ENCODE data around the gene RAC2. TPM values are rescaled to one million over a fixed set of nuclear protein-coding genes. Genes with fewer than 3 reads are reported as not detected.
"Not testable (repeated sequence)": the region's sequence is repeated elsewhere in the genome, so short reads cannot be mapped to it uniquely, and the experiment has no call there.

The RAC2 gene
- total RNA-seq, 1 donor from 2014 or later = 11.8 TPM

- no peak for DNase-seq (ENCODE audit: low read depth in 2 of 2)
Measured at GRCh38 chr22:37256075-37256726, 12.1 kb upstream of the RAC2 start.

DNA sequence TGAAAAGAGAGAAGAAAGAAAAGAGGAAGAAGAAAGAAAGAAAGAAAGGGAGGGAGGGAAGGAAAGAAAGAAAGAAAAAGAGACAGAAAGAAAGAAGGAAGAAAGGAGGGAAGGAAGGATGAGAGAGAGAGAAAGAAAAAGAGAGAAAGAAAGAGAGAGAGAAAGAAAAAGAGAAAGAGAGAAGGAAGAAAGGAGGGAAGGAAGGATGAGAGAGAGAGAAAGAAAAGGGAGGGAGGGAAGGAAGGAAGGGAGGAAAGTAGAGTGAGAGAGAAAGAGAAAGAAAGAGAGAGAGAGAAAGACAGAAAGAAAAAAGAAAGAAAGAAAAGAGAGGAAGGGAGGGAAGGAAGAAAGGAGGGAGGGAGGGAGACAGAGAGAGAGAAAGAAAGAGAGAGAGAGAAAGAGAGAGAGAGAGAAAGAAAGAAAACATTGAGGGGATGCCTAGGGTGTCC, 11.5 kb upstream of the RAC2 start:
- DNase-seq (ENCODE audit: low read depth in 2 of 2) = no peak

DNA sequence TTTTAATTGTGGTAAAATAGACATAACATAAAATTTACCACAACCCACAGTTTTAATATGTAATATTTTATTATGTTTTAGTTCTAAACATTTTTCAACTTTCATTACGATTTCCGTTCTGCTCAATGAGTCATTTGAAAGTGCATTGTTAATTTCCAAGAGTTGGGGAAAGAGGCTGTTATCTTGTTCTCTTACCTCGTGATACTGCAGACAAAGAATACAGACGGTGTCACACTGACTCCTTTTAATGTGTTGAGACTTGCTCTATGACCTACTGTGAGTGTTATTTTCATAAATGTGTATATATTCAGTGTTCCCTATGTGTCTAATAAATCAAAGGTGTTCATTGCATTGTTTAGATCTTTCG, 10.8 kb upstream of the RAC2 start:
- DNase-seq (ENCODE audit: low read depth in 2 of 2) = peak; percentile 47 to 94

GRCh38 chr22:37254209-37254866, 10.3 kb upstream of the RAC2 start:
- DNase-seq (ENCODE audit: low read depth in 2 of 2) = peak in 1 of 2 donors; percentile 85

GRCh38 chr22:37253126-37253660, 9.1 kb upstream of the RAC2 start:
- peak in 1 of 2 donors; percentile 56 for DNase-seq (ENCODE audit: low read depth in 2 of 2)

DNA sequence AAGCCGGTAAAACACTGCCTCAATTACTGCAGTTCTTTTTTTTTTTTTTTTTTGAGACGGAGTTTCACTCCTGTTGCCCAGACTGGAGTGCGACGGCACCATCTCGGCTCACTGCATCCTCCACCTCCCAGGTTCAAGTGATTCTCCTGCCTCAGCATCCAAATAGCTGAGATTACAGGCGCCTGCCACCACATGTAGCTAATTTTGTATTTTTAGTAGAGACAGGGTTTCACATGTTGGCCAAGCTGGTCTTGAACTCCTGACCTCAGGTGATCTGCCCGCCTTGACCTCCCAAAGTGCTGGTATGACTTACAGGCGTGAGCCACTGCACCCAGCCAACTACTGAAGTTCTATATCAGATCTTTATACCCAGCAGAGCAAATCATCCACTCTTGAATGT, 7.8 kb upstream of the RAC2 start:
- DNase-seq (ENCODE audit: low read depth in 2 of 2) = not testable (repeated sequence)

DNA sequence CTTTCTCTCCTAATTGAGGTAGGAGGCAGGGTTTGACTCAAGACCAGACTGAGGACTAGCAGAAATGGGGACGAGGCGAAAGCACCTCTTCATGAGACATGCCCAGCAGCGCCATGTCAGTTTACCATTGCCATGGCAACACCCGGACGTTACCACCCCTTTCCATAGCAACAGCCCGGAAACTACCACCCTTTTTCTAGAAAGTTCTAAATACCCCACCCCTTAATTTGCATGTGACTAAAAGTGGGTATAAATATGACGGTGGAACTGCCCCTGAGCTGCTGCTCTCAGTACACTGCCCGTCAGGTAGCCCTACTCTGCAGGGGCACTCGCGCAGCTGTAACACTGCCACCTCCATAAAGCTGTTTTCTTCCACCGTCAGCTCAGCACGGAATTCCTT, 5.9 kb upstream of the RAC2 start:
- no peak for DNase-seq (ENCODE audit: low read depth in 2 of 2)

- no peak for DNase-seq (ENCODE audit: low read depth in 2 of 2)
Measured at GRCh38 chr22:37248251-37248650, 4.2 kb upstream of the RAC2 start.

DNA sequence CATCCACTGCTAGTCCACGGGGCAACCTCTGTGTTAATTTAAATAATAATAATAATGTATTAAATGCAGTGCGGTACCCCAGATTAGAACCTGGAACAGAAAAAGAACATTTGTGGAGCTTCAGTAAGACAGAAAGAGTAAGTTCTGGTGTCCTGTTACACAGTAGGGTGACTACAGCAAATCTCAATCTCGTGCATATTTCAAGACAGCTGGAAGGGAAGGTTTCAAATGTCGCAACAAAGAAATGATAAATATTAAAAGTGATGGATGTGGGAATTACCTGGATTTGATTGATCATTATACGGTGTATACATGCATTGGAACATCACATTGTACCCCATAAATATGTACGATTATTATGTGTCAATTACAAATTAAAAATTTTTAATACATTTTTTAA, 1.7 kb upstream of the RAC2 start:
- no peak for DNase-seq (ENCODE audit: low read depth in 2 of 2)

GRCh38 chr22:37244922-37245722, 1.1 kb upstream of the RAC2 start:
- no peak for DNase-seq (ENCODE audit: low read depth in 2 of 2)

DNA sequence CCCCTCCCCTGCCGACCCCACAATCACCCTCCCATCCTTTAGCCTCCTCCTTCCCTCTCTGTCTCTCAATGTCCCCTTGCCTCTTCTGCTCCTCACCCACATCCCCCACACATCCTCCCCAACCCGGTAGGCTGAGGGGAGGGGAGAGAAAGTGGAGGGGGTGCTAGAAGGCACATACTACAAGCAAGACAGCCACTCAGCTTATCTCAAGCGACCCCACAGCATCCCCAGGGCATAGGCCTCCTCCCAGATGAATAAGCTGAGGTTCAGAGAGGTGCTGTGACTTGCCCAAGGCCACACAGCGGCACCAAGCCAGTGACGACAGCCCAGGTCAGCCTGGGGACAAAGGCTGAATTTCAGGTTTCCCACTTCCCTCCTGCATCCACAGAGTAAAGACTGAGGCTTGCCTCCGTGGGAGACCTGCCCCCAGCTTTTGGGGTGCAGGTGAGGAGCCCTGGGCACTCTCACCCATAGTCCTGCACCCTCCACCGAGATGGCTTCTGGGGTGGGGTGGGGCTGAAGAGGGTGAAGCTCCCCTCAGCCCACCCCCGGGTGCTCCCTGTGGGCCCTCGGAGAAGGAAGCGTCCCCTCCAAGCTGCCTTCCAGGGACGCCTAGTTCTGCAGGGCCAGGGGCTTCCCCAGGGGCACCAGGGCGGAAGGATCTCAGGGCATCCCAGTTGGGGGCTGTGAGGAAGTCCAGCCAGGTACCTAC, 511 bp downstream of the RAC2 start:
- DNase-seq (ENCODE audit: low read depth in 2 of 2) = no peak

- peak in 1 of 2 donors; percentile 71 for DNase-seq (ENCODE audit: low read depth in 2 of 2)
Measured at GRCh38 chr22:37242395-37242918, 1.6 kb downstream of the RAC2 start.

- DNase-seq (ENCODE audit: low read depth in 2 of 2) = no peak
Measured at GRCh38 chr22:37241351-37242142, 2.5 kb downstream of the RAC2 start.

GRCh38 chr22:37240941-37241320, 3.1 kb downstream of the RAC2 start:
- no peak for DNase-seq (ENCODE audit: low read depth in 2 of 2)

GRCh38 chr22:37240240-37240940, 3.7 kb downstream of the RAC2 start:
- no peak for DNase-seq (ENCODE audit: low read depth in 2 of 2)

GRCh38 chr22:37239336-37240239, 4.5 kb downstream of the RAC2 start:
- DNase-seq (ENCODE audit: low read depth in 2 of 2) = no peak

DNA sequence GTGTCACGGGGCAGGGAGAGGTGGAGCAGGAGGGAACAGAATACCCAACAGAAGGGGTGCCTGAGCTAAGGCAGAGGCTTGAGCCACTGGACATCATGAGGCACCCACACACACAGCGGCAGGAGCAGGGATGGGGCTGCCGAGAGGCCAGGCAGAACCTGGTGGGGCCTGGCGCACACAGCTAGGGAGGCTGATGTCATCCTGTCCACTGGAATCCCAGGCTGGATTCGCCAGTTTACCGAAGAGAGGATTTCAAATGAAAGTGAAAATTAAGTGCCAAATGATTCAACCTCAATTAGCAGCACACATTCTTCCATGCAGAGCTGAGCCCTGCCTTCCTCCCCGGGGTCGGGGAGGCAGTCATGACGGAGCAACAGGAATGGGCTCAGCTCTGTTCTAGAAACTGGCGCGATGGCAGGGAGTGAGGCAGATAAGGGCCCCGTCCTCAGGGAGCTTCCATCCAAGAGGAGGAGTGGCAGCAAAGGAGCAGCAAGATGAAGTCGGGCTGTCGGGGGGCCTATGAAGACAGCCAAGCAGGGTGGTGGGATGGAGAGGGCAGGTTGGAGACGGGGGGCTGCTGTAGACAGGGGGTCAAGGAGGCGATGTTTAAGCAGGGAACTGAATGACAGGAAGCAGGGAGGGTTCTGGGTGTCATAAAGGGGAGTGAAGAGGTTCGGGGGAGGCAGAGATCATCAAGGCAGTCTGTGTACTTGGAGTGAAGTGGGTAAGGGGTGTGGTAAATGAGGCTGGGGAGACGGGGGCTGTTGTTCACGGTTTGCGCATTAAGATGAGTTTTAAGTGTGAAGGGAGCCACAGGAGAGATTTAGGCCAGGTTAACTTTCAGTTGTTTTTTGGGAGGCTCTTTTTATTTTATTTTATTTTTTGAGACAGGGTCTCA, 6.4 kb downstream of the RAC2 start:
- DNase-seq (ENCODE audit: low read depth in 2 of 2) = peak in 1 of 2 donors; percentile 27

Measured in dermis microvascular lymphatic vessel endothelial cell (primary cell).